HCT116 (cell line): ENCODE results near the gene TLK2. TPM values are rescaled to one million over a fixed set of nuclear protein-coding genes. Genes with fewer than 3 reads are reported as not detected.

ENCODE experiments used
- ATAC-seq: fragments of 200-7000 bp; cut with Tn5 transposase; 2 replicates; pipeline ENCODE4 v1.9.1; 2020; ENCODE audit warnings: mild to moderate bottlenecking, moderate library complexity
- BruUV-seq: library from RNA; stranded (reverse); fragments of 400-500 nt; replicated peaks from 2 replicates; lab custom pipeline; 2021; lab: Mats Ljungman, UMichigan
- CTCF ChIA-PET: fragments of 300-600 bp; sonication (Branson Sonifier 250); formaldehyde crosslinking; loops from one replicate; lab custom pipeline; 2021; ENCODE audit warnings: antibody characterized with exemption; lab: Charles Lee
- POLR2A ChIA-PET: fragments of 300-600, 350-600 bp; sonication (Branson Sonifier 250); formaldehyde crosslinking; loops from one replicate; lab custom pipeline; 2021; ENCODE audit warnings: antibody characterized with exemption; lab: Charles Lee
- RAD21 ChIA-PET, 2 experiments: fragments of 300-600 bp; sonication (Branson Sonifier 250); formaldehyde crosslinking; loops; one replicate each; lab custom pipeline; 2023; ENCODE audit warnings: low total read pairs in 2 of 2; ENCODE audit not compliant: uncharacterized antibody in 2 of 2, unreplicated experiment in 2 of 2, low non-redundant PET in 1 of 2; lab: Charles Lee
- DNase-seq: peaks from one replicate; pipeline ENCODE4 v3.0.0-alpha.2; 2010; ENCODE audit warnings: low read depth, low spot score
- H2AFZ ChIP-seq: fragments of 200-600 bp; shearing (Covaris generic), sonication (generic); 2 replicates; pipeline ENCODE4 v1.6.1; 2017; ENCODE audit warnings: low read depth, mixed run types, mixed read lengths, antibody characterized with exemption, low read length; ENCODE audit not compliant: poor library complexity, severe bottlenecking
- H3K27ac ChIP-seq: 2 replicates; pipeline ENCODE4 v1.5.1; 2012; ENCODE audit warnings: low read depth, low read length
- H3K27me3 ChIP-seq: fragments of 200-600 bp; sonication (generic); 2 replicates; pipeline ENCODE4 v1.6.1; 2016; ENCODE audit warnings: mixed run types, low read length, mixed read lengths; ENCODE audit not compliant: insufficient read depth
- H3K36me3 ChIP-seq, 2 experiments: fragments of 200-500 bp in 1 of 2; fragments of 200-600 bp in 1 of 2; sonication (Bioruptor generic) in 1 of 2; sonication (generic) in 1 of 2; 2 replicates each; pipeline versions ENCODE4 v1.5.1 to v1.6.1; 2014 to 2016; ENCODE audit warnings: low read length in 2 of 2, inconsistent platforms in 1 of 2, mixed read lengths in 1 of 2, mixed run types in 1 of 2; ENCODE audit not compliant: insufficient read depth in 2 of 2, control insufficient read depth in 1 of 2
- H3K4me1 ChIP-seq, 2 experiments: fragments of 200-600 bp in 1 of 2; sonication (generic) in 1 of 2; 2 replicates each; pipeline versions ENCODE4 v1.5.1 to v1.6.1; 2012 to 2017; ENCODE audit warnings: low read length in 2 of 2, inconsistent platforms in 1 of 2, mild to moderate bottlenecking in 1 of 2, mixed read lengths in 1 of 2, mixed run types in 1 of 2, moderate library complexity in 1 of 2; ENCODE audit not compliant: insufficient read depth in 2 of 2, control insufficient read depth in 1 of 2
- H3K4me2 ChIP-seq: fragments of 200-600 bp; sonication (generic); 2 replicates; pipeline ENCODE4 v1.6.1; 2017; ENCODE audit warnings: mixed run types, low read length, mixed read lengths
- H3K4me3 ChIP-seq, 2 experiments: fragments of 200-600 bp in 1 of 2; sonication (generic) in 1 of 2; replicated peaks in 1 of 2; 2 replicates each; pipeline ENCODE4 v1.5.1; 2011 to 2016; ENCODE audit warnings: low read length in 2 of 2, control low read depth in 1 of 2, low read depth in 1 of 2, mild to moderate bottlenecking in 1 of 2, mixed read lengths in 1 of 2, mixed run types in 1 of 2
- H3K79me2 ChIP-seq: fragments of 200-600 bp; sonication (generic); 2 replicates; pipeline ENCODE4 v1.6.1; 2017; ENCODE audit warnings: mild to moderate bottlenecking, mixed run types, low read length, moderate library complexity, mixed read lengths; ENCODE audit not compliant: insufficient read depth
- H3K9ac ChIP-seq: fragments of 200-600 bp; sonication (generic); 2 replicates; pipeline ENCODE4 v1.6.1; 2016; ENCODE audit warnings: low read length, mixed read lengths
- H3K9me2 ChIP-seq: fragments of 200-600 bp; sonication (generic), shearing (Covaris generic); 2 replicates; pipeline ENCODE4 v1.6.1; 2017; ENCODE audit warnings: mixed run types, mild to moderate bottlenecking, moderate library complexity; ENCODE audit not compliant: insufficient read depth
- H3K9me3 ChIP-seq, 2 experiments: fragments of 200-500 bp in 1 of 2; fragments of 200-600 bp in 1 of 2; sonication (Bioruptor generic) in 1 of 2; sonication (generic) in 1 of 2; 2 replicates each; pipeline ENCODE4 v1.6.1; 2014 to 2017; ENCODE audit warnings: low read length in 2 of 2, mixed read lengths in 2 of 2, inconsistent platforms in 1 of 2, low read depth in 1 of 2, mild to moderate bottlenecking in 1 of 2, mixed run types in 1 of 2, moderate library complexity in 1 of 2; ENCODE audit not compliant: control insufficient read depth in 1 of 2, insufficient read depth in 1 of 2
- H4K20me1 ChIP-seq: fragments of 200-600 bp; sonication (generic), shearing (Covaris generic); 2 replicates; pipeline ENCODE4 v1.6.1; 2017; ENCODE audit warnings: mixed run types, mild to moderate bottlenecking, moderate library complexity; ENCODE audit not compliant: insufficient read depth
- EGR1 ChIP-seq: IDR thresholded peaks from 2 replicates; pipeline ENCODE4 v1.6.1; 2012; ENCODE audit warnings: low read depth
- JUND ChIP-seq: IDR thresholded peaks from 2 replicates; pipeline ENCODE4 v1.6.1; 2012
- POLR2A ChIP-seq: IDR thresholded peaks from 2 replicates; pipeline ENCODE4 v1.7.0; 2011; ENCODE audit warnings: borderline replicate concordance; ENCODE audit not compliant: insufficient read depth, insufficient read length; ENCODE audit errors: extremely low read depth
- SIN3A ChIP-seq: IDR thresholded peaks from 2 replicates; pipeline ENCODE4 v1.6.1; 2012; ENCODE audit warnings: low read depth
- SRF ChIP-seq: IDR thresholded peaks from 2 replicates; pipeline ENCODE4 v1.6.1; 2012; ENCODE audit warnings: low read depth
- YY1 ChIP-seq: IDR thresholded peaks from 2 replicates; pipeline ENCODE4 v1.6.1; 2011; ENCODE audit warnings: low read length, low read depth, moderate library complexity, mild to moderate bottlenecking; ENCODE audit not compliant: insufficient replicate concordance; ENCODE audit errors: extremely low read depth
- ZFX ChIP-seq: fragments of 450-650 bp; IDR thresholded peaks from 2 replicates; pipeline ENCODE4 v1.6.1; 2017
- intact Hi-C: fragments of 100-400 bp; cut with micrococcal nuclease; formaldehyde crosslinking; loops from 2 replicates; pipeline ENCODE4 v1.10.0; 2022
- total RNA-seq: library from RNA; stranded (reverse); gene quantifications from one replicate; pipeline ENCODE4 v1.2.1, GENCODE V29; 2021; ENCODE audit not compliant: unreplicated experiment
- TF ChIP-seq, protein P1 (sequence below): IDR thresholded peaks from 2 replicates; pipeline ENCODE4 v1.6.1; 2012
- TF ChIP-seq, protein P2 (sequence below): IDR thresholded peaks from 2 replicates; pipeline ENCODE4 v1.6.1; 2012; ENCODE audit warnings: low read depth

TLK2 gene
- total RNA-seq, 1 experiment from 2014 or later = 56.6 TPM

DNA sequence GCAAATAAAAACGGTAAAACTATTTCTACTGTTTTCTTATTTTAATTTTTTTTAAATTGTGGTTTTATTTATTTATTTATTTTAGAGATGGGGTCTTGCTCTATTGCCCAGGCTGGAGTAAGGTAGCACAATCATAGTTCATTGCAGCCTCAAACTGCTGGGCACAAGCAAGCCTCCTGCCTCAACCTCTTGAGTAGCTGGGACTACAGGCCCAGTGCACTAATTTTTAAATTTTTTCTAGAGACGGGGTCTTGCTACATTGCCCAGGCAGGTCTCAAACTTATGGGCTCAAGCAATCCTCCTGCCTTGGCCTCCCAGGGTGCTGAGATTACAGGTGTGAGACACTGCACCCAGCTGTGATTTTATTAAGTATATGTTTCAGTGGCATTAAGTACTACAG is 102.3 kb downstream of the TLK2 start:
- ChIA-PET POLR2A (no interaction called here), CTCF (no interaction called here), RAD21 (no interaction called here)
- no peak overlapping the region for H3K9ac ChIP-seq
- H3K4me1 ChIP-seq = no peaks in the 10 kb centered on the region
- no peaks in the 10 kb centered on the region for H3K27me3 ChIP-seq
- no peaks in the 10 kb centered on the region for H3K9me2 ChIP-seq
- intact Hi-C loops = no loop called here
- BruUV-seq = no TSS peak
- H3K27ac ChIP-seq = no peak overlapping the region
- no peaks in the 10 kb centered on the region for H4K20me1 ChIP-seq
- H2AFZ ChIP-seq = no peak overlapping the region
- H3K4me3 ChIP-seq = no peak overlapping the region
- no peak overlapping the region for H3K4me2 ChIP-seq
- H3K9me3 ChIP-seq = no peaks in the 10 kb centered on the region
- TF ChIP-seq, protein P1, sequence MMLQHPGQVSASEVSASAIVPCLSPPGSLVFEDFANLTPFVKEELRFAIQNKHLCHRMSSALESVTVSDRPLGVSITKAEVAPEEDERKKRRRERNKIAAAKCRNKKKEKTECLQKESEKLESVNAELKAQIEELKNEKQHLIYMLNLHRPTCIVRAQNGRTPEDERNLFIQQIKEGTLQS = no peak
- TF ChIP-seq JUND = no peak
- TF ChIP-seq, protein P2, sequence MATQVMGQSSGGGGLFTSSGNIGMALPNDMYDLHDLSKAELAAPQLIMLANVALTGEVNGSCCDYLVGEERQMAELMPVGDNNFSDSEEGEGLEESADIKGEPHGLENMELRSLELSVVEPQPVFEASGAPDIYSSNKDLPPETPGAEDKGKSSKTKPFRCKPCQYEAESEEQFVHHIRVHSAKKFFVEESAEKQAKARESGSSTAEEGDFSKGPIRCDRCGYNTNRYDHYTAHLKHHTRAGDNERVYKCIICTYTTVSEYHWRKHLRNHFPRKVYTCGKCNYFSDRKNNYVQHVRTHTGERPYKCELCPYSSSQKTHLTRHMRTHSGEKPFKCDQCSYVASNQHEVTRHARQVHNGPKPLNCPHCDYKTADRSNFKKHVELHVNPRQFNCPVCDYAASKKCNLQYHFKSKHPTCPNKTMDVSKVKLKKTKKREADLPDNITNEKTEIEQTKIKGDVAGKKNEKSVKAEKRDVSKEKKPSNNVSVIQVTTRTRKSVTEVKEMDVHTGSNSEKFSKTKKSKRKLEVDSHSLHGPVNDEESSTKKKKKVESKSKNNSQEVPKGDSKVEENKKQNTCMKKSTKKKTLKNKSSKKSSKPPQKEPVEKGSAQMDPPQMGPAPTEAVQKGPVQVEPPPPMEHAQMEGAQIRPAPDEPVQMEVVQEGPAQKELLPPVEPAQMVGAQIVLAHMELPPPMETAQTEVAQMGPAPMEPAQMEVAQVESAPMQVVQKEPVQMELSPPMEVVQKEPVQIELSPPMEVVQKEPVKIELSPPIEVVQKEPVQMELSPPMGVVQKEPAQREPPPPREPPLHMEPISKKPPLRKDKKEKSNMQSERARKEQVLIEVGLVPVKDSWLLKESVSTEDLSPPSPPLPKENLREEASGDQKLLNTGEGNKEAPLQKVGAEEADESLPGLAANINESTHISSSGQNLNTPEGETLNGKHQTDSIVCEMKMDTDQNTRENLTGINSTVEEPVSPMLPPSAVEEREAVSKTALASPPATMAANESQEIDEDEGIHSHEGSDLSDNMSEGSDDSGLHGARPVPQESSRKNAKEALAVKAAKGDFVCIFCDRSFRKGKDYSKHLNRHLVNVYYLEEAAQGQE = no peak
- no peak for TF ChIP-seq POLR2A
- no peak for TF ChIP-seq SRF
- no peak for TF ChIP-seq YY1
- TF ChIP-seq EGR1 = no peak
- TF ChIP-seq ZFX = no peak
- no peak for TF ChIP-seq SIN3A
- peaks cover 0 to 27% of the 10 kb centered on the region in 2 experiments; a peak in 2 of 4 replicates for H3K36me3 ChIP-seq
- H3K79me2 ChIP-seq = no peaks in the 10 kb centered on the region
- no peak for DNase-seq
- ATAC-seq = no peak
